GM10248 (cell line): ENCODE results near the gene TOR1A.
"Not testable (repeated sequence)": the region's sequence is repeated elsewhere in the genome, so short reads cannot be mapped to it uniquely, and the experiment has no call there.

Experiments
- CTCF ChIA-PET: fragments of 300-600 bp; sonication (Branson Sonifier 250); formaldehyde crosslinking; extraction: SDS; loops from one replicate; lab custom pipeline; 2021; ENCODE audit warnings: antibody characterized with exemption; lab: Yijun Ruan, JAX
- POLR2A ChIA-PET: fragments of 350-650 bp; sonication (Branson Sonifier 250); formaldehyde crosslinking; extraction: SDS; loops from one replicate; lab custom pipeline; 2020; ENCODE audit warnings: antibody characterized with exemption; lab: Yijun Ruan, JAX
- DNase-seq: peaks from one replicate; pipeline ENCODE4 v3.0.0; 2012; ENCODE audit errors: extremely low spot score
- TF ChIP-seq, protein P1 (sequence below): IDR thresholded peaks from 2 replicates; pipeline ENCODE4 v1.5.1; 2012; ENCODE audit warnings: mild to moderate bottlenecking, low read depth; ENCODE audit errors: extremely low read depth, missing control alignments, control extremely low read depth

The TOR1A gene

GRCh38 chr9:129806061-129806460, 17.9 kb downstream of the TOR1A start:
- CTCF ChIA-PET = no interaction called here
- DNase-seq = no peak
- POLR2A ChIA-PET = no interaction called here
- TF ChIP-seq, protein P1, sequence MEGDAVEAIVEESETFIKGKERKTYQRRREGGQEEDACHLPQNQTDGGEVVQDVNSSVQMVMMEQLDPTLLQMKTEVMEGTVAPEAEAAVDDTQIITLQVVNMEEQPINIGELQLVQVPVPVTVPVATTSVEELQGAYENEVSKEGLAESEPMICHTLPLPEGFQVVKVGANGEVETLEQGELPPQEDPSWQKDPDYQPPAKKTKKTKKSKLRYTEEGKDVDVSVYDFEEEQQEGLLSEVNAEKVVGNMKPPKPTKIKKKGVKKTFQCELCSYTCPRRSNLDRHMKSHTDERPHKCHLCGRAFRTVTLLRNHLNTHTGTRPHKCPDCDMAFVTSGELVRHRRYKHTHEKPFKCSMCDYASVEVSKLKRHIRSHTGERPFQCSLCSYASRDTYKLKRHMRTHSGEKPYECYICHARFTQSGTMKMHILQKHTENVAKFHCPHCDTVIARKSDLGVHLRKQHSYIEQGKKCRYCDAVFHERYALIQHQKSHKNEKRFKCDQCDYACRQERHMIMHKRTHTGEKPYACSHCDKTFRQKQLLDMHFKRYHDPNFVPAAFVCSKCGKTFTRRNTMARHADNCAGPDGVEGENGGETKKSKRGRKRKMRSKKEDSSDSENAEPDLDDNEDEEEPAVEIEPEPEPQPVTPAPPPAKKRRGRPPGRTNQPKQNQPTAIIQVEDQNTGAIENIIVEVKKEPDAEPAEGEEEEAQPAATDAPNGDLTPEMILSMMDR = no peak

DNA sequence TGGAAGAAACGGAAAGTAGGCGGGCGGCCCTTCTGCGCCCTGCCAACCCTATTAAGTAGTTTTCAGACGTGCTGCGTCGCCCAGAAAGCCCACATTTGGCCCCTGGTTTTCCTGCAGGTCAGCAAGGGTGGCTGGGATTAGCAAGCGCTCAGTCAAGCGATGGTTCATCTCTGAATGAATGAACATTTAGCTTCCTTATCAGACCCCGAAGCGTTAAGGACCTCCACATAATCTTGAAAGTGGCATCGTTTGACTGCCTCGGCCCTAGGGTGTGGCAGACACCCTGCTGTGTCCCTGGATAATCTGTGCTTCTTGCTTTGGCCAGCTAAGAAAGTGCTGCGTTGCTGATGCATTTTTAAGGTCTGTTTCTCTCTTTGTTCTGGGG, 20.3 kb downstream of the TOR1A start:
- TF ChIP-seq, protein P1 = no peak
- DNase-seq = no peak
- CTCF ChIA-PET = interaction anchor here (0.8 to 1.2 kb wide), 3 partner anchors 13 to 77 kb away, joined by 3 to 5 read pairs (median 3); no protein-coding TSS in a partner anchor
- POLR2A ChIA-PET = no interaction called here

- CTCF ChIA-PET = interaction anchor here (0.8 to 1.2 kb wide), 3 partner anchors 13 to 76 kb away, joined by 3 to 5 read pairs (median 3); no protein-coding TSS in a partner anchor
- DNase-seq = peak; percentile 94
- POLR2A ChIA-PET = no interaction called here
- TF ChIP-seq, protein P1 = no peak
Observed at GRCh38 chr9:129802833-129803675, 20.9 kb downstream of the TOR1A start, which contains the start of gene TOR1B. TSS of gene TOR1B (plus strand) at chr9:129803184. CDS start at chr9:129803213, 29 bp downstream.

- TF ChIP-seq, protein P1 = no peak
- CTCF ChIA-PET = interaction anchor here (1.0 to 3.1 kb wide), 2 partner anchors 12 to 75 kb away, joined by 3 to 11 read pairs; no protein-coding TSS in a partner anchor
- DNase-seq = no peak
- POLR2A ChIA-PET = interaction anchor here (0.5 kb wide), 1 partner anchor 25 kb away, joined by 7 read pairs; no protein-coding TSS in a partner anchor
Observed at GRCh38 chr9:129801504-129801903, 22.4 kb downstream of the TOR1A start.

DNA sequence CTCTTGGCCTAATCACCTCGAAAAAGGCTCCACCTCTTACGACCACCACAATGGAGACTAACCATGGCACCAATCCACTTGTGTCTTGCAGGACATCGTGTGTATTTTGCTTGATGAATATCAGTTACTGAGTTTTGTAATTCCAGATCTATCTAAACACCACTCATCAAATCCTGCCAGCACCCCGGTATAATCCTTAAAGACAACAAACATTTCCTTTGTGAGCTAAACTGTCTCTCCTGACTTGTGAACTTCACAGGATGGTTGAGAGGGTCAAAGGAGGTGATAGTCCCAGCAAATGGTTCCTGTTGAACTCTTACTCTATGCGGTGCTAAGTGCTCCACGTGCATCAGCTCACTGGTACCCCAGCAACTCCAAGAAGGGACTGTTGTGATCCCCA, 25.0 kb downstream of the TOR1A start:
- ChIA-PET CTCF (interaction anchor here (0.8 to 3.1 kb wide), 2 partner anchors 9 to 61 kb away, joined by 3 to 11 read pairs; no protein-coding TSS in a partner anchor), POLR2A (no interaction called here)
- TF ChIP-seq, protein P1 = no peak
- DNase-seq = no peak

GRCh38 chr9:129796029-129796428, 27.9 kb downstream of the TOR1A start:
- POLR2A ChIA-PET, DNase-seq, CTCF ChIA-PET: not testable (repeated sequence)

DNA sequence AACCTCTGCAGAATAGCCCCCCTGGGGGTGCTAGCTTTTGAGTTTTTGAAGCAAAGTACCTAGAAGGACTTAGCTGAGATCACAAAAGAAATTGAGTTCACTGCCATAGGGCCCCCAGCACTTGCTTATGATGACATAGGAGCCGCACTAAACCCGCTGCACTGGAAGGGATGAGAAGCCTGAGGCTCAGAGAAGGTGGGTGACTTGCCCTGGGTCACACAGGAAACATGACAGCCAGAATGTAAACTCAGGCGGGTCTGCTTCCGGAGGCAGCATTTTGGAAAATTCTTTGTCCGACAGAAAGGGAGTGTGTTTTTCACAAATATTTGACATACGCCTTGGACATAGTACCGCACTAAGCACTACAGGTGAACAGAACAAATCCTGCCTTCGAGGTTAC, 29.4 kb downstream of the TOR1A start:
- ChIA-PET POLR2A (interaction anchor here (0.7 kb wide), 1 partner anchor 80 kb away, joined by 3 read pairs; no protein-coding TSS in a partner anchor), CTCF (no interaction called here)
- TF ChIP-seq, protein P1 = no peak

More for the DNA sequence above, 29.4 kb downstream of the TOR1A start:
- no peak for DNase-seq
